Chondrocyte (in vitro differentiated cells): ENCODE measurements around the gene AKAP1. TPM values are rescaled to one million over a fixed set of nuclear protein-coding genes. Genes with fewer than 3 reads are reported as not detected.

Experiments
- DNase-seq: peaks from one replicate; pipeline ENCODE4 v3.0.0; 2021; ENCODE audit warnings: mixed read lengths, low spot score
- H3K27ac Mint-ChIP-seq: one replicate; pipeline ENCODE4 v1.8.0; 2021; ENCODE audit warnings: mild to moderate bottlenecking, moderate library complexity, mixed read lengths; ENCODE audit not compliant: unreplicated experiment
- H3K27me3 Mint-ChIP-seq: 2 replicates; pipeline ENCODE4 v1.8.0; 2021; ENCODE audit warnings: low read depth, mixed read lengths
- H3K36me3 Mint-ChIP-seq: 2 replicates; pipeline ENCODE4 v1.8.0; 2021; ENCODE audit warnings: low read depth, mixed read lengths
- H3K4me1 Mint-ChIP-seq: 2 replicates; pipeline ENCODE4 v1.8.0; 2021; ENCODE audit warnings: low read depth, mild to moderate bottlenecking, mixed read lengths
- H3K4me3 Mint-ChIP-seq: one replicate; pipeline ENCODE4 v1.8.0; 2021; ENCODE audit warnings: mild to moderate bottlenecking, moderate library complexity, mixed read lengths; ENCODE audit not compliant: unreplicated experiment
- H3K9me3 Mint-ChIP-seq: 2 replicates; pipeline ENCODE4 v1.8.0; 2021; ENCODE audit warnings: low read depth, mixed read lengths
- CTCF ChIP-seq: fragments of 200-600 bp; sonication (generic); IDR thresholded peaks from 2 replicates; pipeline ENCODE4 v1.5.0; 2021; ENCODE audit warnings: antibody characterized with exemption, mild to moderate bottlenecking, moderate library complexity
- total RNA-seq: library from RNA; stranded (reverse); gene quantifications from 3 replicates; pipeline ENCODE4 v1.2.1, GENCODE V29; 2021

The AKAP1 gene
- total RNA-seq, 1 donor from 2014 or later = 14.8 TPM

- Mint-ChIP-seq H3K4me1 (peaks cover 14% of the 10 kb centered on the region), H3K9me3 (no peaks in the 10 kb centered on the region), H3K27me3 (peaks cover 2% of the 10 kb centered on the region), H3K4me3 (no peak overlapping the region), H3K27ac (no peak overlapping the region), H3K36me3 (no peaks in the 10 kb centered on the region)
- no peak for TF ChIP-seq CTCF
- no peak for DNase-seq
Observed at GRCh38 chr17:57082441-57082840, 2.6 kb upstream of the AKAP1 start.

GRCh38 chr17:57084361-57084801 lies 665 bp upstream of the AKAP1 start:
- peak overlapping the region; percentile 87 for H3K4me3 Mint-ChIP-seq
- no peaks in the 10 kb centered on the region for H3K9me3 Mint-ChIP-seq
- H3K4me1 Mint-ChIP-seq = peaks cover 14% of the 10 kb centered on the region
- no peaks in the 10 kb centered on the region for H3K36me3 Mint-ChIP-seq
- TF ChIP-seq CTCF = no peak
- peaks cover 2% of the 10 kb centered on the region for H3K27me3 Mint-ChIP-seq
- peak overlapping the region; percentile 93 for H3K27ac Mint-ChIP-seq
- DNase-seq = no peak

- Mint-ChIP-seq H3K4me3 (peak overlapping the region; percentile 85), H3K9me3 (no peaks in the 10 kb centered on the region), H3K4me1 (peaks cover 14% of the 10 kb centered on the region), H3K36me3 (no peaks in the 10 kb centered on the region), H3K27ac (peak overlapping the region; percentile 81), H3K27me3 (no peaks in the 10 kb centered on the region)
- peak; percentile 57 for TF ChIP-seq CTCF
- DNase-seq = no peak
Observed at GRCh38 chr17:57085448-57086068, 512 bp downstream of the AKAP1 start.

- no peaks in the 10 kb centered on the region for H3K36me3 Mint-ChIP-seq
- peaks cover 16% of the 10 kb centered on the region for H3K4me1 Mint-ChIP-seq
- TF ChIP-seq CTCF = no peak
- H3K27me3 Mint-ChIP-seq = no peaks in the 10 kb centered on the region
- H3K27ac Mint-ChIP-seq = peak overlapping the region; percentile 81
- no peak for DNase-seq
- H3K4me3 Mint-ChIP-seq = peak overlapping the region; percentile 85
- H3K9me3 Mint-ChIP-seq = no peaks in the 10 kb centered on the region
Observed at GRCh38 chr17:57086069-57086930, 1.3 kb downstream of the AKAP1 start.

- Mint-ChIP-seq H3K4me1 (peaks cover 34% of the 10 kb centered on the region), H3K27ac (no peak overlapping the region), H3K27me3 (no peaks in the 10 kb centered on the region), H3K36me3 (no peaks in the 10 kb centered on the region), H3K4me3 (no peak overlapping the region), H3K9me3 (no peaks in the 10 kb centered on the region)
- DNase-seq = no peak
- TF ChIP-seq CTCF = no peak
Observed at GRCh38 chr17:57088298-57088697, 3.3 kb downstream of the AKAP1 start.
